Activated CD4-positive, alpha-beta T cell treated with anti-CD3 and anti-CD28 coated beads, Interleukin-2, amount 50 U/mL, for 16 hours (primary cell): Measurements from ENCODE around the gene WNT4.

Source experiments
- DNase-seq: peaks from one replicate; pipeline ENCODE4 v3.0.0-alpha.2; 2020

WNT4 gene

GRCh38 chr1:22143065-22144033, at the start of gene WNT4:
Gene WNT4 (minus strand): TSS chr1:22143097. CDS start chr1:22142922, 175 bp downstream.
- DNase-seq: no peak

GRCh38 chr1:22190731-22191130, 47.8 kb upstream of the WNT4 start:
- DNase-seq: no peak

DNA sequence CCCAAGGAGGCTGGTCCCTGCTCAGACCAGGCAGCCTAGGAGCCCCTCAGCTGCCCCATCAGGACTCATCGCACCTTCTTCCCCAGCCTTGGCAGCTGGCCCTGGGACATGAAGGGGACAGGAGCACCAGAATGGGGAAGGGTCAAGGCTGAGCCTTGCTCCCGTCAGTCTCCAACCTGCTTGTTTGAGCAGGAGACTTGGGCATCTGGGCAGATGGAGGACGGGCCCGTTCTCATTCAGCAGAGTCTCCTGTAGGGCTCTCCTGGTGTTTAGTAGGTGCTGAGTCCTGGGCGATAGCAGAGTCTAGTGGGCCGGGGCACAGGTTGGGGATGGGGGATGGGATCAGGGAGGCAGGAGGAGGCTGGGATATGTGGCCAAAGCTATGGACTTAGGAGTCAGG, 47.4 kb upstream of the WNT4 start:
- no peak for DNase-seq

- no peak for DNase-seq
Measured at GRCh38 chr1:22189619-22190018, 46.7 kb upstream of the WNT4 start.

DNA sequence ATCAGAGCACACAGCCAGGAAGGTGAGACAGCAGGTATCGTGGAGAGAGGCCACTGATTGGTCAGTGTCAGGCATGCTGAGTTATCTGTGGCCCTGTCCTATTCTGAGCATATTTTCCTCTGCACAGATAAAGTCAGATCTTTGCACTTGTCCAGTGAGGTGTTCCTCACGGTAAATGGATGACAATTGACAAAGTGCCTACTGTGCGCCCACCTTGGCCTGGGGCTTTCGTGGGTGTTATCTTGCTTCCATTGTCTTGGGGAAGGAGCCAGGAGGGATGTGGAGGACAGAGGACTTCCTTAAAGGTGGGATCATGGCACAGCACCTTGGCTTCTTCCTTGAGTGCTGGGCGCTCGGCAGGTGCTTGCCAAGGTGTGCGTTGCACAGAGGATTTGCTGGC, 46.0 kb upstream of the WNT4 start:
- DNase-seq: no peak

GRCh38 chr1:22188436-22188835, 45.5 kb upstream of the WNT4 start:
- no peak for DNase-seq

DNA sequence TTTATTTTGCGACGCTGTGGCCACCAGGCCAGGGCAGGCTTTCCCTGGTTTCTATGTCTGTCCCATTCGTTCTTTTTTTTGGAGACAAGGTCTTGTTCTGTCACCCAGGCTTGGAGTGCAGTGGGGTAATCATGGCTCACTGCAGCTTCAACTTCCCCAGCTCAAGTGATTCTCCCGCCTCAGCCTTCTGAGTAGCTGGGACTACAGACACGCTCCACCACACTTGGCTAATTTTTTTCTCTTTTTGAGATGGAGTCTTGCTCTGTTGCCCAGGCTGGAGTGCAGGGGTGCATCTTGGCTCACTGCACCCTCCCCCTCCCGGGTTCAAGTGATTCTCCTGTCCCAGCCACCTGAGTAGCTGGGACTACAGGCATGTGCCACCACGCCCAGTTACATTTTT, 43.4 kb upstream of the WNT4 start:
- no peak for DNase-seq

- DNase-seq: no peak
Measured at GRCh38 chr1:22184892-22185612, 42.2 kb upstream of the WNT4 start.

- no peak for DNase-seq
Measured at GRCh38 chr1:22184454-22184853, 41.6 kb upstream of the WNT4 start.

DNA sequence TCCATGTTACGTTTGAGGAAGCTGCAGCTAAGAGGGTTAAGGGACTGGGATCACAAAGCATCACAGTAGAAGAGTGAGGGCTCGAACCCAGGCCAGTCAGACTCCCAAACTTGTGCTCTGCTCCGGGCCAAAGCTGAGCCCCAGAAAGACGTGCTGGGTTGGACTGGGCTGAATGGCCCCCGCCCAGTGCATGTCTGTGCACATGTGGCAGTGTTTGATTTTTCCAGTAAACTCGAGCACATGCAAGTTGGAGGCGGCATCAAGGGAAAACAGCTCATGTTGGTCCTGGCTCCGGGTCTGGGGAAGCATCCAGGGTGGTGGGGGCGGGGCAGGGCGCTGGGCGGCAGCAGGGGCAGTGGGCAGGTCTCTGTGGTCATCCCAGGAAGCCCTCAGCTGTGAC, 39.8 kb upstream of the WNT4 start:
- DNase-seq: no peak

DNA sequence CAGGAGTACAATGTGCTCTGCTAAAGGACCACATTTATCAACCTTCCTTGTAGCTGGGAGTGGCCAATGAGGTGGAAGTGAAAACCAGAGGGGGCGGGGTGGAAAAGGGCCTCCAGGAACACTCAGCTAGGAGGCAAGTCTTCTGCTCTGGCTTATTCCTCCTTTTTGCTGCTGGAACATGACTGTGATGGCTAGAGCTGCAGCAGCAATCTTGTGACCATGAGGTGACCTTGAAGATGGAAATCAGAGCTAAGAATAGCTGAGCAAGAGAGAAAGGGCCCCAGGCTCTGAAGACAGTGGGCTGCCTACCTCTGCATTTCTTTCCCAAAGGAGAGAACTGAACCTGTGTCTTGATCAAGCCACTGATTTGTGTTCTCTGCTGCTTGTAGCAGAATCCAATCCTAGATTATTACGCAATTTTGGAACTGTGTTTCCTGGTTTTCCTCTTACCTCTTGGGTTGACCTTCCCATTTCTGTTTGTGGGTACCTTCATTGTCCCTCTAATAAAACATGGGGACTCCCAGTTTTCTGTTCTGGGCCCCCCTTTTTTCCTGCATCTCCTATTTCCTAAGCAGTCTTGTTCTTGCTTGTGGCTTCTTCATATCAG, 36.4 kb upstream of the WNT4 start:
- DNase-seq: no peak

DNA sequence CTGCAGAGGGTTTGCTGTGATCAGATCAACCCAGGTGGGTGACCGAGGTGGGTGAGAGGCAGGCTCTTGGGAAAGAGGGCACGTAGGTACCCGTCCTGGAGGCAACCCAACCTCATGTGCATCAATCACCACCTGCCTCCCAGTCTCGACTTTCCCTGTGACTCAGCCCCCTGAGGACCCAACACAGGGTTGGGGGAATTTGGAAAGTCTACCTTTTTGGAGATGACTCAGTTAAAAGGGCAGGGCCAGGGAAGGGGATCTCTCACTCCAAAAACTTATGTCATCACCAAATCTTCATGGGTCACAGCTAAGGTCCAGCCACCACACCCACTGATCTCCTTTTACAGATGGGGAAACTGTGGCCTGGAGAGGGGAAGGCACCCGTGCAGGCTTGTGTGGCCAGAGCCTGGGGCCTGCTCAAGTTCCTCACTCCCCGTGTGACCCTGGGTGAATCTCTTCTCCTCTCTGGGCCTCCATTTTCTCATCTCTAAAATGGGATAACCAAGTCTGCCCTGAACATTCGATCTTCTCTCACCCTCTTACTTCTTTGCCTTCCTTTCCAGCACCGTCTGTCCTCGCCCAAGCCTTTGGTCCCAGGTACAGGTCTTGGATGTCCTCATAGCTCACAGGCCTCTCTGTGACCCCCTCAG, 34.6 kb upstream of the WNT4 start:
- peak; percentile 18 for DNase-seq

DNA sequence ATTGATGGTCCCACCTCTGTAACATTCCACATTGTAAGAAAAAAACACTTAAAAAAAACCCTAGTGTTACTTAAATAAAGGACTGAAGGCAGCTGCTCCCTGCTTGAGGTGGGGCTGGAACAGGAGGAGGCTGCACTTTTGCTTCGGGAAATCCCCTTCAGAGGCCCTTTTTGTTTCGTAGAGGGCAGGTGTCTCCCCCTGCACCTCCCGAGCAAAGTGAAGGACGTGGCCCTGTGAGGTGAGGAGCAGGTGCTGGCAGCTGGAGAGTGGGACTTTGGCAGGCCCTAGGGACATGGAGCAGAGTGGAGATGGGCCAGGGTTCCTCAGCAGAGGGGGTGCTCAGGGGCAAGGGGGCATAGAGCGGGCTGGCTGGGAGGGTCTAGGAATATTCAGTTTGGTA, 33.4 kb upstream of the WNT4 start:
- peak; percentile 23 for DNase-seq

GRCh38 chr1:22174446-22175220, 31.7 kb upstream of the WNT4 start:
- no peak for DNase-seq

DNA sequence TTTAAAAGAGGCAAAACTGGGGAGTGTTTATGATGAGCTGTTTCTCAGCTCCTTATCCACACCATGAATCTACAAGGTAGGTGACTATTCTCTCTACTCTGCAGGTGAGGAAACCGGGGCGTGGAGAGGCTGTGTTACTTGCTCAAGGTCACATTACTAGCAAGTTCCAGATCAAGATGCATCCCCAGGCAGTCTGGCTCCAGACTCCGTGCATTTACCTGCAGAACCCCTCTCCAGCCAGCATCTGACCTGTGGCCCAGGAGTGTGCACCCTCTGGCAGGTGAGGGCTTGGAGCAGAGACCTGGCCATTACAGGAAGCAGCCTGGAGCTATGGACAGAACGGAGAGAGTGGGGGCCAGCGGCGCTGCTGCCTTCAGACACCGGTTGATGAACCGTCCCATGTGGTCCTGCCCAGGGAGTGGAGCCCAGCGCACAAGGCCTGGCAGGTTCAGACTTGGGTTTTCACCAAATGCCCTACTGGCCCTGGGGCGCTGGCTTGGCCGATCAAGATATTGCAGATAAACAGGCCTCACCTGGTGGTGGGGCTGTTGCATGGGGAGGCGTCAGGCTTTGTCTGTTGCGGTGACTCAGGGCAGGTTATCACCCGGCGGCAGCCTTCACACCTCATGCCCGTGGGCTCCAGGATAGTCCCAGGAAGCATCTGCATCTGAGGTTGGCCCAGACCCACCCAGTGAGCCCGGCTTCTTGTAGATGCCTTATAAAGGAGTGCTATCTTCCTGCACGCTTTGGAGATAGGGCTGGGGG, 29.2 kb upstream of the WNT4 start:
- no peak for DNase-seq

DNA sequence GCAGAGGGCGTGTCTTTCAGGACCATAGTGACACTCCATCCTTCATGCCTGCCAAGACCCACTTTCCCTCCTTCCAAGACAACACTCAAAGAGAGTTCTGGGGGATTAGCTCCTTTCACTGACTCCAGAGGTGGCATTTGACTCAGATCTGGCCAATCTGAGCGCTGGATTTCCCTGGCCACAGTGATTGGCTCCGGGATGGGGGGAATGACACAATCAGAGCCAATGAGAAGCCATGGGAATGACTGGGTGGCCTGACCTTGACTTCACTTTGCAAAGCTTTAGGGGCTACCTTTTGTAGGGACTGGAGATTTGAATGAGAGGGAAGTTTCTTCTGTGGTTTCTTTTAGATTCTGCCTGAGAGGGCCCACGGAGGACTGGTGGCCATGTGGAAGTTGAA, 26.9 kb upstream of the WNT4 start:
- no peak for DNase-seq

GRCh38 chr1:22168412-22168973, 25.6 kb upstream of the WNT4 start:
- DNase-seq: no peak

DNA sequence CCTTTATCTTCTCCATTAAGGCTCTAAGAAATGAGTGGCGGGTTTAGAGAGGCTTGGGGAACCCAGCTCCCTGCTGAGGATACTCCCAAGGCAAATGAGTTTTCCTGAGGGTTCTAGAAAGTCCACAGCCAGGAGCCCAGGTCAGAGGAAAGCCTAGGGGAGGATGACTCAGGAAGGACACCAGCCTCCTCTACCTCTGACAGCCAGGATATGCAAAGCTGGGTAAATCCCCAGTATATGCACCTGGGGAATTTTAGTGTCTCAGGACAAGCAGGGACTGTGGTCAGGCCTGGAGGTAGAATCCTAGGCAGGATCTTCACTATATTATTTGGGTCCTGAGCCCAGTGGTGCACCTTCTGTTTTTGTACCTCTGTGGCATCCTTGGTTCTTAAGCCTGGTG, 23.5 kb upstream of the WNT4 start:
- no peak for DNase-seq

GRCh38 chr1:22164841-22165808, 22.2 kb upstream of the WNT4 start:
- no peak for DNase-seq

GRCh38 chr1:22163564-22163963, 20.7 kb upstream of the WNT4 start:
- DNase-seq: no peak
